SH-SY5Y (cell line): Measurements from ENCODE around the gene ZNF547.

ENCODE experiments used
- GATA2 ChIP-seq: IDR thresholded peaks from 2 replicates; pipeline ENCODE4 v1.6.1; 2011; ENCODE audit warnings: mild to moderate bottlenecking, low read depth, low read length
- GATA3 ChIP-seq: IDR thresholded peaks from 2 replicates; pipeline ENCODE4 v1.6.1; 2011; ENCODE audit warnings: low read depth, mild to moderate bottlenecking, low read length, moderate library complexity

DNA sequence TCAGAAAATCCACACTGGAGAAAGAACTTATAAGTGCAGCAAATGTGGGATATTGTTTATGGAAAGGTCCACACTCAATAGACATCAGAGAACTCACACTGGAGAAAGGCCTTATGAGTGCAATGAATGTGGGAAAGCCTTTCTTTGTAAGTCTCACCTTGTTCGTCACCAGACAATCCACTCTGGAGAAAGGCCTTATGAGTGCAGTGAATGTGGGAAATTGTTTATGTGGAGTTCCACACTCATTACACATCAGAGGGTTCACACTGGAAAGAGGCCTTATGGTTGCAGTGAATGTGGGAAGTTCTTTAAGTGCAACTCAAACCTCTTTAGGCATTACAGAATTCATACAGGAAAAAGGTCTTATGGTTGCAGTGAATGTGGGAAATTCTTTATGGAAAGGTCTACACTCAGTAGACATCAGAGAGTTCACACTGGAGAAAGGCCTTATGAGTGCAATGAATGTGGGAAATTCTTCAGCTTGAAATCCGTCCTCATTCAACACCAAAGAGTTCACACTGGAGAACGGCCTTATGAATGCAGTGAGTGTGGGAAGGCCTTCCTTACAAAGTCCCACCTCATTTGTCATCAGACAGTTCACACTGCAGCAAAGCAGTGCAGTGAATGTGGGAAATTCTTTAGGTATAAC is 14.3 kb downstream of the ZNF547 start:
- TF ChIP-seq GATA2 (no peak), GATA3 (no peak)
